GM19025 (cell line): ENCODE results near the gene DIAPH3.

Source experiments
- ATAC-seq: cut with Tn5 transposase; IDR thresholded peaks from one replicate; pipeline ENCODE4 v1.9.1; 2021; ENCODE audit warnings: mild to moderate bottlenecking, low read depth, moderate library complexity; ENCODE audit not compliant: unreplicated experiment

The DIAPH3 gene

GRCh38 chr13:59829690-59830089 lies 334.0 kb downstream of the DIAPH3 start:
- ATAC-seq, result no peak

GRCh38 chr13:59823486-59823885 lies 340.2 kb downstream of the DIAPH3 start:
- no peak for ATAC-seq

- ATAC-seq, result no peak
Observed at GRCh38 chr13:59809564-59809963, 354.2 kb downstream of the DIAPH3 start.

GRCh38 chr13:59806801-59807200 lies 356.9 kb downstream of the DIAPH3 start:
- no peak for ATAC-seq

- no peak for ATAC-seq
Observed at GRCh38 chr13:59801107-59801880, 362.4 kb downstream of the DIAPH3 start.

GRCh38 chr13:59793107-59793506 lies 370.6 kb downstream of the DIAPH3 start:
- ATAC-seq, result no peak

GRCh38 chr13:59790626-59791025 lies 373.1 kb downstream of the DIAPH3 start:
- ATAC-seq, result no peak

GRCh38 chr13:59789558-59789957 lies 374.2 kb downstream of the DIAPH3 start:
- ATAC-seq, result no peak

GRCh38 chr13:59787679-59788078 lies 376.0 kb downstream of the DIAPH3 start:
- no peak for ATAC-seq

GRCh38 chr13:59782696-59783095 lies 381.0 kb downstream of the DIAPH3 start:
- ATAC-seq, result no peak

- no peak for ATAC-seq
Observed at GRCh38 chr13:59780058-59780457, 383.7 kb downstream of the DIAPH3 start.

GRCh38 chr13:59776924-59777690 lies 386.6 kb downstream of the DIAPH3 start:
- no peak for ATAC-seq

- no peak for ATAC-seq
Observed at GRCh38 chr13:59774491-59774971, 389.2 kb downstream of the DIAPH3 start.

GRCh38 chr13:59771272-59771671 lies 392.5 kb downstream of the DIAPH3 start:
- no peak for ATAC-seq

GRCh38 chr13:59770451-59770850 lies 393.3 kb downstream of the DIAPH3 start:
- no peak for ATAC-seq

GRCh38 chr13:59766236-59766635 lies 397.5 kb downstream of the DIAPH3 start:
- ATAC-seq, result no peak

GRCh38 chr13:59755632-59756290 lies 408.0 kb downstream of the DIAPH3 start:
- ATAC-seq, result no peak

- ATAC-seq, result peak; percentile 37
Observed at GRCh38 chr13:59754411-59754810, 409.3 kb downstream of the DIAPH3 start.

- no peak for ATAC-seq
Observed at GRCh38 chr13:59750860-59751259, 412.9 kb downstream of the DIAPH3 start.

- ATAC-seq, result no peak
Observed at GRCh38 chr13:59748046-59748445, 415.7 kb downstream of the DIAPH3 start.

GRCh38 chr13:59747529-59747928 lies 416.2 kb downstream of the DIAPH3 start:
- no peak for ATAC-seq
